Measurements from ENCODE around the gene C17orf107. TPM values are rescaled to one million over a fixed set of nuclear protein-coding genes. Genes with fewer than 3 reads are reported as not detected.

C17orf107 gene
- total and polyA plus RNA-seq, 12 donors: 0.42 to 4.2 (median 1.1) TPM

Other genes with a start within 250 kb of the C17orf107 start
- 10 to 100 TPM in 8 of 9 donors, 1 to 10 TPM in 1; 8.4 to 63.7 (median 30.0) TPM for gene PELP1, start 195.4 kb upstream of the C17orf107 start, total RNA-seq
- gene PELP1, start 195.4 kb upstream of the C17orf107 start, polyA plus RNA-seq: 10 to 100 TPM; 15.0 to 87.8 (median 60.9) TPM
- gene ARRB2, start 188.9 kb upstream of the C17orf107 start, total RNA-seq: 10 to 100 TPM; 14.6 to 99.1 (median 55.0) TPM
- gene ARRB2, start 188.9 kb upstream of the C17orf107 start, polyA plus RNA-seq: 100 to 1,000 TPM in 1 of 3 donors, 10 to 100 TPM in 2; 35.9 to 130 (median 68.9) TPM
- gene MED11, start 168.1 kb upstream of the C17orf107 start, total RNA-seq: 10 to 100 TPM; 27.4 to 63.9 (median 45.0) TPM
- 10 to 100 TPM; 53.7 to 80.5 (median 70.1) TPM for gene MED11, start 168.1 kb upstream of the C17orf107 start, polyA plus RNA-seq
- gene ZMYND15, start 159.7 kb upstream of the C17orf107 start, total RNA-seq: 1 to 10 TPM in 6 of 9 donors, under 1 TPM in 3; 0.18 to 3.2 (median 1.5) TPM
- gene ZMYND15, start 159.7 kb upstream of the C17orf107 start, polyA plus RNA-seq: 1 to 10 TPM in 2 of 3 donors, under 1 TPM in 1; 0.93 to 8.4 (median 3.3) TPM
- 10 to 100 TPM in 8 of 9 donors, 1 to 10 TPM in 1; 2.4 to 50.1 (median 38.2) TPM for gene CXCL16, start 159.6 kb upstream of the C17orf107 start, total RNA-seq
- 10 to 100 TPM; 19.3 to 45.9 (median 28.8) TPM for gene CXCL16, start 159.6 kb upstream of the C17orf107 start, polyA plus RNA-seq
- gene TM4SF5, start 127.7 kb upstream of the C17orf107 start, total RNA-seq: under 1 TPM in 2 of 9 donors, not detected in 7; 0.32 to 0.55 TPM
- gene TM4SF5, start 127.7 kb upstream of the C17orf107 start, polyA plus RNA-seq: under 1 TPM in 1 of 3 donors, not detected in 2; 0.17 TPM
- 1 to 10 TPM in 8 of 9 donors, under 1 TPM in 1; 0.50 to 6.9 (median 4.2) TPM for gene VMO1, start 113.2 kb upstream of the C17orf107 start, total RNA-seq
- 1 to 10 TPM in 2 of 3 donors, not detected in 1; 5.1 to 9.6 TPM for gene VMO1, start 113.2 kb upstream of the C17orf107 start, polyA plus RNA-seq
- gene GLTPD2, start 110.6 kb upstream of the C17orf107 start, total RNA-seq: not detected
- gene GLTPD2, start 110.6 kb upstream of the C17orf107 start, polyA plus RNA-seq: not detected
- 100 to 1,000 TPM; 112 to 281 (median 150) TPM for gene PSMB6, start 103.4 kb upstream of the C17orf107 start, total RNA-seq
- 100 to 1,000 TPM in 2 of 3 donors, 10 to 100 TPM in 1; 70.5 to 227 (median 138) TPM for gene PSMB6, start 103.4 kb upstream of the C17orf107 start, polyA plus RNA-seq
- gene PLD2, start 92.4 kb upstream of the C17orf107 start, total RNA-seq: 10 to 100 TPM in 7 of 9 donors, 1 to 10 TPM in 2; 5.9 to 27.1 (median 16.4) TPM
- 10 to 100 TPM in 2 of 3 donors, 1 to 10 TPM in 1; 4.1 to 34.8 (median 19.5) TPM for gene PLD2, start 92.4 kb upstream of the C17orf107 start, polyA plus RNA-seq
- gene MINK1, start 66.2 kb upstream of the C17orf107 start, total RNA-seq: 100 to 1,000 TPM in 1 of 9 donors, 10 to 100 TPM in 8; 21.5 to 130 (median 51.7) TPM
- 100 to 1,000 TPM in 1 of 3 donors, 10 to 100 TPM in 2; 35.1 to 135 (median 41.0) TPM for gene MINK1, start 66.2 kb upstream of the C17orf107 start, polyA plus RNA-seq
- 1 to 10 TPM in 2 of 9 donors, under 1 TPM in 5, not detected in 2; 0.30 to 7.2 (median 0.55) TPM for gene CHRNE, start 3.6 kb downstream of the C17orf107 start, total RNA-seq
- under 1 TPM; 0.33 to 0.91 (median 0.56) TPM for gene CHRNE, start 3.6 kb downstream of the C17orf107 start, polyA plus RNA-seq
- under 1 TPM in 2 of 9 donors, not detected in 7; 0.08 to 0.17 TPM for gene GP1BA, start 32.7 kb downstream of the C17orf107 start, total RNA-seq
- not detected for gene GP1BA, start 32.7 kb downstream of the C17orf107 start, polyA plus RNA-seq
- 10 to 100 TPM; 60.2 to 77.7 (median 68.0) TPM for gene SLC25A11, start 40.5 kb downstream of the C17orf107 start, total RNA-seq
- 10 to 100 TPM; 37.8 to 57.1 (median 40.3) TPM for gene SLC25A11, start 40.5 kb downstream of the C17orf107 start, polyA plus RNA-seq
- 100 to 1,000 TPM in 4 of 9 donors, 10 to 100 TPM in 5; 46.7 to 130 (median 88.8) TPM for gene RNF167, start 40.7 kb downstream of the C17orf107 start, total RNA-seq
- gene RNF167, start 40.7 kb downstream of the C17orf107 start, polyA plus RNA-seq: 100 to 1,000 TPM; 134 to 252 (median 240) TPM
- 1,000 to 10,000 TPM in 1 of 9 donors, 100 to 1,000 TPM in 8; 311 to 1,056 (median 451) TPM for gene PFN1, start 49.0 kb downstream of the C17orf107 start, total RNA-seq
- 100 to 1,000 TPM; 310 to 593 (median 390) TPM for gene PFN1, start 49.0 kb downstream of the C17orf107 start, polyA plus RNA-seq
- 10 to 100 TPM in 3 of 9 donors, 1 to 10 TPM in 6; 1.6 to 76.6 (median 4.7) TPM for gene ENO3, start 51.6 kb downstream of the C17orf107 start, total RNA-seq
- 10 to 100 TPM in 2 of 3 donors, 1 to 10 TPM in 1; 2.5 to 64.8 (median 22.0) TPM for gene ENO3, start 51.6 kb downstream of the C17orf107 start, polyA plus RNA-seq
- 100 to 1,000 TPM in 1 of 9 donors, 10 to 100 TPM in 8; 44.3 to 120 (median 73.1) TPM for gene SPAG7, start 68.3 kb downstream of the C17orf107 start, total RNA-seq
- gene SPAG7, start 68.3 kb downstream of the C17orf107 start, polyA plus RNA-seq: 100 to 1,000 TPM in 1 of 3 donors, 10 to 100 TPM in 2; 67.1 to 114 (median 82.9) TPM
- 10 to 100 TPM in 8 of 9 donors, 1 to 10 TPM in 1; 6.9 to 70.6 (median 22.7) TPM for gene CAMTA2, start 88.1 kb downstream of the C17orf107 start, total RNA-seq
- gene CAMTA2, start 88.1 kb downstream of the C17orf107 start, polyA plus RNA-seq: 100 to 1,000 TPM in 1 of 3 donors, 10 to 100 TPM in 2; 26.4 to 190 (median 93.4) TPM
- gene INCA1, start 98.0 kb downstream of the C17orf107 start, total RNA-seq: 1 to 10 TPM in 3 of 9 donors, under 1 TPM in 4, not detected in 2; 0.44 to 2.5 (median 0.98) TPM
- gene INCA1, start 98.0 kb downstream of the C17orf107 start, polyA plus RNA-seq: 1 to 10 TPM; 1.2 to 6.2 (median 3.0) TPM
- 10 to 100 TPM; 20.9 to 91.0 (median 61.9) TPM for gene KIF1C, start 98.4 kb downstream of the C17orf107 start, total RNA-seq
- gene KIF1C, start 98.4 kb downstream of the C17orf107 start, polyA plus RNA-seq: 10 to 100 TPM; 16.2 to 40.3 (median 36.9) TPM
- under 1 TPM in 1 of 9 donors, not detected in 8; 0.40 TPM for gene SLC52A1, start 135.9 kb downstream of the C17orf107 start, total RNA-seq
- under 1 TPM in 1 of 3 donors, not detected in 2; 0.24 TPM for gene SLC52A1, start 135.9 kb downstream of the C17orf107 start, polyA plus RNA-seq
- 1 to 10 TPM; 2.9 to 6.9 (median 4.4) TPM for gene ZFP3, start 178.9 kb downstream of the C17orf107 start, total RNA-seq
- 1 to 10 TPM; 1.6 to 8.4 (median 1.8) TPM for gene ZFP3, start 178.9 kb downstream of the C17orf107 start, polyA plus RNA-seq
- gene ZNF232, start 212.3 kb downstream of the C17orf107 start, total RNA-seq: 10 to 100 TPM in 1 of 9 donors, 1 to 10 TPM in 8; 3.6 to 10.3 (median 6.6) TPM
- 10 to 100 TPM in 1 of 3 donors, 1 to 10 TPM in 2; 4.9 to 14.6 (median 7.1) TPM for gene ZNF232, start 212.3 kb downstream of the C17orf107 start, polyA plus RNA-seq
- gene USP6, start 216.5 kb downstream of the C17orf107 start, total RNA-seq: under 1 TPM in 6 of 9 donors, not detected in 3; 0.04 to 0.40 (median 0.15) TPM
- under 1 TPM; 0.07 to 0.08 (median 0.07) TPM for gene USP6, start 216.5 kb downstream of the C17orf107 start, polyA plus RNA-seq